Measurements from ENCODE around the gene HOMEZ.

HOMEZ gene

GRCh38 chr14:23300687-23301223, 14.8 kb upstream of the HOMEZ start:
- Histone ChIP-seq H3K79me2 (no peaks in the 10 kb centered on the region), H3K9me3 (ENCODE audit: control insufficient read depth, low read length) (no peaks in the 10 kb centered on the region), H3K9ac (peak overlapping the region; percentile 55), H3K27me3 (ENCODE audit: control insufficient read depth, insufficient read depth, low read length) (no peaks in the 10 kb centered on the region), H2AFZ (peak overlapping the region; percentile 81), H3K4me2 (ENCODE audit: low read length) (peak overlapping the region; percentile 92), H3K36me3 (ENCODE audit: control insufficient read depth, insufficient read depth, low read length) (no peaks in the 10 kb centered on the region), H3K27ac (peak overlapping the region; percentile 96), H3K4me1 (peaks cover 8% of the 10 kb centered on the region), H3K4me3 (ENCODE audit: low read depth, low read length) (peak overlapping the region; percentile 70)
- no peak for TF ChIP-seq CTCF (IDR thresholded peaks at IDR 0.05)

- H3K79me2 ChIP-seq, result no peaks in the 10 kb centered on the region
- peaks cover 10% of the 10 kb centered on the region for H3K4me1 ChIP-seq
- no peaks in the 10 kb centered on the region for H3K36me3 ChIP-seq (ENCODE audit: control insufficient read depth, insufficient read depth, low read length)
- peak overlapping the region; percentile 70 for H3K4me3 ChIP-seq (ENCODE audit: low read depth, low read length)
- H3K27ac ChIP-seq, result peak overlapping the region; percentile 96
- H2AFZ ChIP-seq, result peak overlapping the region; percentile 81
- no peaks in the 10 kb centered on the region for H3K9me3 ChIP-seq (ENCODE audit: control insufficient read depth, low read length)
- H3K27me3 ChIP-seq (ENCODE audit: control insufficient read depth, insufficient read depth, low read length), result no peaks in the 10 kb centered on the region
- H3K4me2 ChIP-seq (ENCODE audit: low read length), result peak overlapping the region; percentile 92
- H3K9ac ChIP-seq, result peak overlapping the region; percentile 55
- no peak for TF ChIP-seq CTCF (IDR thresholded peaks at IDR 0.05)
Measured at GRCh38 chr14:23299986-23300686, 14.2 kb upstream of the HOMEZ start.

GRCh38 chr14:23299211-23299957, 13.5 kb upstream of the HOMEZ start:
- H3K36me3 ChIP-seq (ENCODE audit: control insufficient read depth, insufficient read depth, low read length), result no peaks in the 10 kb centered on the region
- peaks cover 11% of the 10 kb centered on the region for H3K4me1 ChIP-seq
- TF ChIP-seq CTCF (IDR thresholded peaks at IDR 0.05), result peak; percentile 16
- H3K79me2 ChIP-seq, result no peaks in the 10 kb centered on the region
- H3K9me3 ChIP-seq (ENCODE audit: control insufficient read depth, low read length), result no peaks in the 10 kb centered on the region
- no peak overlapping the region for H3K4me3 ChIP-seq (ENCODE audit: low read depth, low read length)
- no peak overlapping the region for H2AFZ ChIP-seq
- H3K9ac ChIP-seq, result no peak overlapping the region
- H3K27ac ChIP-seq, result peak overlapping the region; percentile 6
- H3K4me2 ChIP-seq (ENCODE audit: low read length), result no peak overlapping the region
- no peaks in the 10 kb centered on the region for H3K27me3 ChIP-seq (ENCODE audit: control insufficient read depth, insufficient read depth, low read length)

GRCh38 chr14:23297611-23298277, 11.8 kb upstream of the HOMEZ start:
- Histone ChIP-seq H3K4me2 (ENCODE audit: low read length) (no peak overlapping the region), H3K4me1 (peaks cover 10% of the 10 kb centered on the region), H2AFZ (no peak overlapping the region), H3K9ac (no peak overlapping the region), H3K79me2 (no peaks in the 10 kb centered on the region), H3K27me3 (ENCODE audit: control insufficient read depth, insufficient read depth, low read length) (no peaks in the 10 kb centered on the region), H3K9me3 (ENCODE audit: control insufficient read depth, low read length) (no peaks in the 10 kb centered on the region), H3K4me3 (ENCODE audit: low read depth, low read length) (no peak overlapping the region), H3K36me3 (ENCODE audit: control insufficient read depth, insufficient read depth, low read length) (no peaks in the 10 kb centered on the region), H3K27ac (no peak overlapping the region)
- no peak for TF ChIP-seq CTCF (IDR thresholded peaks at IDR 0.05)
